Measurements from ENCODE around the gene ARHGAP10. TPM values are rescaled to one million over a fixed set of nuclear protein-coding genes. Genes with fewer than 3 reads are reported as not detected.

Gene ARHGAP10
- total RNA-seq, 2 experiments from 2014 or later = 0.11 TPM; not detected in 1

GRCh38 chr4:147847751-147848590 is 116.1 kb downstream of the ARHGAP10 start:
- intact Hi-C loops (cut with micrococcal nuclease; ENCODE audit: unreplicated experiment) = no loop called here
- TF ChIP-seq CTCF (conservative IDR thresholded peaks at IDR 0.05; ENCODE audit: low read length) (no peak), EZH2phosphoT487 (IDR thresholded peaks at IDR 0.05; ENCODE audit: borderline replicate concordance, low read depth, low read length) (no peak)

GRCh38 chr4:147848634-147849033 is 116.7 kb downstream of the ARHGAP10 start:
- TF ChIP-seq CTCF (conservative IDR thresholded peaks at IDR 0.05; ENCODE audit: low read length) = no peak
- TF ChIP-seq EZH2phosphoT487 (IDR thresholded peaks at IDR 0.05; ENCODE audit: borderline replicate concordance, low read depth, low read length) = no peak
- Histone ChIP-seq H4K20me1 (ENCODE audit: insufficient read depth, low read length) (no peaks in the 10 kb centered on the region), H3K4me3 (ENCODE audit: low read depth, low read length, poor library complexity, severe bottlenecking) (no peak overlapping the region), H3K36me3 (ENCODE audit: insufficient read depth, low read length) (no peaks in the 10 kb centered on the region), H3K4me2 (ENCODE audit: low read length) (no peak overlapping the region), H3K27ac (ENCODE audit: low read depth, low read length, poor library complexity, severe bottlenecking) (no peak overlapping the region), H3K4me1 (ENCODE audit: insufficient read depth, low read length, poor library complexity, severe bottlenecking) (no peaks in the 10 kb centered on the region), H2AFZ (ENCODE audit: low read length) (no peak overlapping the region), H3K79me2 (ENCODE audit: insufficient read depth, low read depth, low read length) (no peaks in the 10 kb centered on the region), H3K9me3 (ENCODE audit: low read length) (no peaks in the 10 kb centered on the region), H3K9me2 (ENCODE audit: insufficient read depth, low read length) (no peaks in the 10 kb centered on the region)
- DNase-seq (ENCODE audit: low spot score) = no peak
- intact Hi-C loops (cut with micrococcal nuclease; ENCODE audit: unreplicated experiment) = no loop called here
- BruUV-seq (replicated peaks) = no TSS peak
- ChIA-PET POLR2A (interaction anchor here (1.3 kb wide), 1 partner anchor 11 kb away, joined by 3 read pairs; no protein-coding TSS in a partner anchor), CTCF (ENCODE audit: unreplicated experiment) (no interaction called here)

More at GRCh38 chr4:147847751-147848590, 116.1 kb downstream of the ARHGAP10 start:
- no peak overlapping the region for H3K27ac ChIP-seq (ENCODE audit: low read depth, low read length, poor library complexity, severe bottlenecking)
- H2AFZ ChIP-seq (ENCODE audit: low read length) = no peak overlapping the region
- POLR2A ChIA-PET = interaction anchor here (1.3 kb wide), 1 partner anchor 10 kb away, joined by 3 read pairs; no protein-coding TSS in a partner anchor
- CTCF ChIA-PET (ENCODE audit: unreplicated experiment) = no interaction called here
- no peaks in the 10 kb centered on the region for H3K9me3 ChIP-seq (ENCODE audit: low read length)
- H4K20me1 ChIP-seq (ENCODE audit: insufficient read depth, low read length) = no peaks in the 10 kb centered on the region
- no peaks in the 10 kb centered on the region for H3K36me3 ChIP-seq (ENCODE audit: insufficient read depth, low read length)
- BruUV-seq (replicated peaks) = no TSS peak
- no peaks in the 10 kb centered on the region for H3K4me1 ChIP-seq (ENCODE audit: insufficient read depth, low read length, poor library complexity, severe bottlenecking)
- no peaks in the 10 kb centered on the region for H3K79me2 ChIP-seq (ENCODE audit: insufficient read depth, low read depth, low read length)
- DNase-seq (ENCODE audit: low spot score) = no peak
- no peaks in the 10 kb centered on the region for H3K9me2 ChIP-seq (ENCODE audit: insufficient read depth, low read length)
- no peak overlapping the region for H3K4me2 ChIP-seq (ENCODE audit: low read length)
- no peak overlapping the region for H3K4me3 ChIP-seq (ENCODE audit: low read depth, low read length, poor library complexity, severe bottlenecking)

- BruUV-seq (replicated peaks) = no TSS peak
- Histone ChIP-seq H3K36me3 (ENCODE audit: insufficient read depth, low read length) (no peaks in the 10 kb centered on the region), H3K4me3 (ENCODE audit: low read depth, low read length, poor library complexity, severe bottlenecking) (no peak overlapping the region), H3K4me2 (ENCODE audit: low read length) (no peak overlapping the region), H2AFZ (ENCODE audit: low read length) (no peak overlapping the region), H3K9me3 (ENCODE audit: low read length) (no peaks in the 10 kb centered on the region), H3K27ac (ENCODE audit: low read depth, low read length, poor library complexity, severe bottlenecking) (no peak overlapping the region), H3K4me1 (ENCODE audit: insufficient read depth, low read length, poor library complexity, severe bottlenecking) (no peaks in the 10 kb centered on the region), H3K79me2 (ENCODE audit: insufficient read depth, low read depth, low read length) (no peaks in the 10 kb centered on the region), H4K20me1 (ENCODE audit: insufficient read depth, low read length) (no peaks in the 10 kb centered on the region), H3K9me2 (ENCODE audit: insufficient read depth, low read length) (no peaks in the 10 kb centered on the region)
- ChIA-PET CTCF (ENCODE audit: unreplicated experiment) (no interaction called here), POLR2A (no interaction called here)
- no peak for DNase-seq (ENCODE audit: low spot score)
- no peak for TF ChIP-seq CTCF (conservative IDR thresholded peaks at IDR 0.05; ENCODE audit: low read length)
- TF ChIP-seq EZH2phosphoT487 (IDR thresholded peaks at IDR 0.05; ENCODE audit: borderline replicate concordance, low read depth, low read length) = no peak
- intact Hi-C loops (cut with micrococcal nuclease; ENCODE audit: unreplicated experiment) = no loop called here
These were observed 119.2 kb downstream of the ARHGAP10 start for GRCh38 chr4:147851135-147851534.
